Adipose tissue (tissue), 3 donors: ENCODE measurements around the gene EFCAB3. TPM values are rescaled to one million over a fixed set of nuclear protein-coding genes. Genes with fewer than 3 reads are reported as not detected.
"Not testable (repeated sequence)": the region's sequence is repeated elsewhere in the genome, so short reads cannot be mapped to it uniquely, and the experiment has no call there.

ENCODE experiments used
- H3K27ac ChIP-seq: one replicate; pipeline ENCODE4 v1.5.1; 2013; ENCODE audit warnings: low read depth, low read length
- WGBS, 3 donors: extraction: QIAGEN DNeasy Blood & Tissue Kit; methylation state at CpG; one replicate each; pipeline ENCODE4 v1.1.7; 2013; 5-methylcytosine and 5-hydroxymethylcytosine counted together
- polyA plus RNA-seq, 3 donors: library from polyadenylated mRNA; stranded (reverse); fragments of 200-250 nt; gene quantifications; one replicate each; pipeline ENCODE4 v1.2.3, GENCODE V29; 2013
- donor health status: healthy with polysubstance abuse.
- donor health status: Bipolar disorder and iron deficiency.
- donor health status: healthy.

The EFCAB3 gene
- polyA plus RNA-seq, 3 donors: not detected

DNA sequence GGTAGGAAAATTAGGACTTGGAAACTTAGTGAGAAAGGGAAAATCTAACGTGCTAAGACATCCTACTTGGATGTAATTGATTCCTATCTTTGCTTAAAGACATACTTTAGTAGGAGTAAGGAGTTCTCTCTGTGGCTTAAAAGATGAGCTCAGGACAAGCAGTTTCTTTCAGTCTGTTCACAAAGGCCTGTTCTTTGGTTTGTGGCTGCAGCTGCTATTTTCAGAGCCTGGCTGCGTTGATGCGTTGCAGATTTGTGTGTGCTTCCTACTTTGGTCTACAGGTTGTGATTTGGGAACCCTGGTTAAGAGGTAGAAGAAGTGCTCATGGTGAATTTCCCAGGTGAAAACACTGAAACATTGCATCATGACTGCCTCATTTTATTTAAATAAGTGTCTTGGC, 73.8 kb downstream of the EFCAB3 start:
- 75 to 84% (median 79%) methylated on average over 3 of the region's 3 CpGs for WGBS, 3 donors

GRCh38 chr17:62456016-62456415, 75.7 kb downstream of the EFCAB3 start:
- no peak overlapping the region for H3K27ac ChIP-seq
- 92 to 94% (median 93%) methylated on average over 7 of the region's 7 CpGs for WGBS, 3 donors

More for the DNA sequence above, 73.8 kb downstream of the EFCAB3 start:
- H3K27ac ChIP-seq: not testable (repeated sequence)

DNA sequence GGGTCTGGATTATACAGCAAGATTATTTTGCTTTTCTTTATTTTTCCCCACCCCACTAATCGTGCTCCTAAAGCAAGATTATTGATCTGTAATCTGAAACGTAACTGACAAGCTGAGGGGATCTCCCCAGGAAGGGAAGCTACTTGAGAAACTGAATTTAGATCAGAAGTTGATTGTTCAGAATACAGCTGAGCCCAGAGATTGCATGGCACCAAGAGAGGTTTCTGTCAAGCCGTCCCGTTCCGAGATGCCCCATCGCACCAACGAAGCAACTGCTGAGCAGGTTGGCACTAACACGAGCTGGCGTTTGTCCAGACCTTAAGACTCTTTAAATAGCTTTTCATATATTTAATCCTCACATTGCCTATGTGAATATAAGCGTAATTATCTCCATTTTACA, 78.1 kb downstream of the EFCAB3 start:
- H3K27ac ChIP-seq: not testable (repeated sequence)
- WGBS, 3 donors: 70 to 75% (median 74%) methylated on average over 10 of the region's 10 CpGs

DNA sequence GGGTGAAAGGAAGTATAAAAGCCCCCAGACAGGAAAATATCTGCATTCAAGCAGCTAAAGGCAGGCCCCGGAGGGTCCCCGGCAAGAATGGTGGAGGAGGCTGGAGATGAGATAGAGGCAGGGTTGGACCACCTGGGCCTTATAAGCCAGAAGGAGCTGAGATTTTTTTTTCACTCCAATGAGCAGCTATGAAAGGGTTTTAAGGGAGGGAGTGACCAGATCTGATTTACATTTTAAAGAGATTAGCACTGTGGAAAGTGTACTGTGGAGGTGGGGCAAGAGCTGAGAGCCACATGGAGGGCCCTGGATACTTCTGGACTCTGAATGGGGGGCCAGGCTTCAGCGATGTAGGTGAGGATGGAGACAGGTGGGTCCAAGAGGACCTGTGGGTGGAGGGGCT, 84.1 kb downstream of the EFCAB3 start:
- WGBS, 3 donors: 83 to 86% (median 86%) methylated on average over 3 of the region's 3 CpGs

DNA sequence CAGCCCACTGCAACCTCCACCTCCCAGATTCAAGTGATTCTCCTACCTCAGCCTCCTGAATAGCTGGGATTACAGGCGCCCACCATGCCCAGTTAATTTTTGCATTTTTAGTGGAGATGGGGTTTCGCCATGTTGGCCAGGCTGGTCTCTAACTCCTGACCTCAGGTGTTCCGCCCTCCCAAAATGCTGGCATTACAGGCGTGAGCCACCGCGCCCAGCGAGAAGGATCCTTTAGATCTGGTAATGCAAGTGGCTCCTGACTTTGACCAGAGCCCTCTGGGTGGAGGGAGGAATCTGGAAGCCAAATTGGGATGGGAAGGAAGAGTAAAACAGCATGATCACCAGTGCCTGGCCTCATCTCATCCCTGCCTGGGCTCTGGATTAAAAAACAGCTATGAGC, 84.9 kb downstream of the EFCAB3 start:
- H3K27ac ChIP-seq: not testable (repeated sequence)
- WGBS, 3 donors: 93 to 98% (median 96%) methylated on average over 7 of the region's 7 CpGs

More for the DNA sequence above, 84.1 kb downstream of the EFCAB3 start:
- not testable (repeated sequence) for H3K27ac ChIP-seq

Other genes with a start within 250 kb of the EFCAB3 start
- 10 to 100 TPM in 1 of 3 donors, 1 to 10 TPM in 2; 8.8 to 11.2 (median 9.7) TPM for gene METTL2A, start 43.3 kb downstream of the EFCAB3 start, polyA plus RNA-seq
- 10 to 100 TPM in 2 of 3 donors, 1 to 10 TPM in 1; 9.1 to 31.9 (median 15.1) TPM for gene TLK2, start 98.3 kb downstream of the EFCAB3 start, polyA plus RNA-seq
- gene MRC2, start 247.1 kb downstream of the EFCAB3 start, polyA plus RNA-seq: 10 to 100 TPM in 2 of 3 donors, 1 to 10 TPM in 1; 4.1 to 52.2 (median 14.5) TPM